Tongue (tissue), 3 donors: ENCODE data around the gene P3H2. TPM values are rescaled to one million over a fixed set of nuclear protein-coding genes. Genes with fewer than 3 reads are reported as not detected.

Source experiments
- DNase-seq: peaks from one replicate; pipeline ENCODE4 v3.0.0-alpha.2; 2015
- small RNA-seq: library from RNA; depleted of rRNA; stranded (forward); fragments of <200 nt; gene quantifications from one replicate; pipeline ENCODE3, GENCODE V24; 2014; ENCODE audit warnings: low replicate concordance
- total RNA-seq: library from RNA; depleted of rRNA; stranded (reverse); fragments of >200 nt; gene quantifications from one replicate; pipeline ENCODE4 v1.2.3, GENCODE V29; 2014

Gene P3H2
- total RNA-seq, 1 donor from 2014 or later = 33.1 TPM

DNA sequence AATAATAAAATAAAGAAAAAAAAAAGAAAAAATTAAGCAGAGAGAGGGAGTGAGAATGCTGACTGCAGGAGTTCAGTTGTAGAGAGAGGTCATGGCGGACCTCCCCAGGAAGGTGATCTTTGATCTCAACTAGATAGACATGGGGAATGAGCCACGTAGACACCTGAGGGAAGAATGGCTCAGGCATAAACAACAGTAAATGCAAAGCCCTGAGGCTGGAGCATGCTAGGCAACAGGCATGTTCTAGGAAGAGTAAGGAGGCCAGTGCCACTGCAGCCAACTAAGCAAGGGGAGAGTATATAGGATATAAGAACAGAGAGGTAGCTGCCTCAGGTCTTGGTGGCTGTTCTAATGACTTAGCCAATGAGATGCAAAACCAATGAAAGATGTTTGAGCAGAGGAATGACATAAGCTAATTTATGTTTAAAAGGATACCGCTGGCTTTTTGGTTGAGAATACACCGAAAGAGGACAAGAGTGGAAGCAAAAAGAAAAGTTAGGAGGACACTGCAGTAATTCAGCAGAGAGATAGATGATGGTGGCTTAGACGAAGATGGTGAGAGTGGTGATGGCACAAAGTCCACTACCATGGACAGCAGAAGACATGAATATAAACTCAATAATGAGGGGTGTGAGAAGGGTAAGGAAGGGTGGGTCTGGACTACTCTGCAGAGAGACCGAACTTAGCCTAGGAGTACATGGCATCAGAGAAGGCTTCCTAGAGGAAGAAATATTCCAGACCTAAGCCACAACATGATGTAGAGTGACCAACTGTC, 174.6 kb downstream of the P3H2 start:
- no peak for DNase-seq

DNA sequence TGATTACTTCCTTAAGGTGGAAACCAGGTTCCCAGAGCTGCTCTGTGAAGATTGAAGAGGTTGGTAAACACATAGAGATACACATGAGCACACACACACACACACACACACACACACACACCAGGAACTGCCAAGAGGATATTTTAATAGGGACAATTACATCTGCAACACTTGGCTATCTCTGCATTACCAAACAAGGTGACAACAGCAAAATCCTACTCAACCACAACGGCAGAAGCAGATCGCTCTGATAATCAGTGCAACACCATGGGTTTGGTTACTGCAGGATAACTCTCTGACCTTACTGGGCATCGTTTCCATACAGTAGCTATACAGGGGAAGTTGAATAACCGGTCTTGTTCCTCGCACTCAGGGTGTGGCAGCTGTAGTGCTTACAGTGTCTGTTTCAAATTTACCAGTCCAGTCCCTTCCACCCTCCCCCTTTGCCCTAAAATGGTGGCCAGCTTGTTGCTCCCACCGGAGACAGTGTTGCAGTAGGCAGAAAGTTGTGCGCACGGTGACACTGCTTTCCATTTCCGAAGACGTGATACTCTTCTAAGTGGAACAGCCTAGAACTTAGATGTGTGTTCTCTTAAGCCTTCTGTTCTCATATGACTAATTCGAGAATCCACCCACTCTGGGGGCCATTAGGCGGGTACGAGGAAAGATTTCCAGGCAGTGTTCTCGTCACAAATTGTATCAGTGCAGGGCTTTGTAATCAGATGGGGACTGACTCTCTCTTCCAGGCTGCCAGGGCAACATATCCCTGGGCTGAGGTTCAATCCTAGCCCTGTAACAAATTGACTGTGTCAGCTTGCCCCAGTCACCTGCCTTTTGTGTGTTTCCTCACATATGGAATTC, 176.2 kb downstream of the P3H2 start:
- peak; percentile 20 for DNase-seq

DNA sequence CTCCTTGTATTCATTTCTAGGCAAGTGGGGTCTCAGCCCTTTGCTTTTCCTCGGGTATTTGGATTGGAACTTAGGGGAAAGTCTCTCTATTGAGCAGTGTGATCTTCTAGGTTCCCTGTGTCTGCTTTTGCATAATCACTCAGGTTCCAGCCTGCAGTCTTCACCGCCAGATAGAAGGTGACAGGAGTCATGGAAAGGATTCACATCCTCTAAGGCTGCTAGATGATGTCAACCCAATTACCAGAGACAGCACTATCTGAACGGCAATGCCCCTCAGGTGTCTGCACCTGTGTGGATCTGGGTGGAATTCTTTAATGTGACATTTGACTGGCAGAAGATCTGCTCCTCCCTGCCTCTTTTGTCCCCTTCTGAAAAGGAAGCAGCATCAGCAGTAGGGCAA, 177.7 kb downstream of the P3H2 start:
- no peak for DNase-seq

DNA sequence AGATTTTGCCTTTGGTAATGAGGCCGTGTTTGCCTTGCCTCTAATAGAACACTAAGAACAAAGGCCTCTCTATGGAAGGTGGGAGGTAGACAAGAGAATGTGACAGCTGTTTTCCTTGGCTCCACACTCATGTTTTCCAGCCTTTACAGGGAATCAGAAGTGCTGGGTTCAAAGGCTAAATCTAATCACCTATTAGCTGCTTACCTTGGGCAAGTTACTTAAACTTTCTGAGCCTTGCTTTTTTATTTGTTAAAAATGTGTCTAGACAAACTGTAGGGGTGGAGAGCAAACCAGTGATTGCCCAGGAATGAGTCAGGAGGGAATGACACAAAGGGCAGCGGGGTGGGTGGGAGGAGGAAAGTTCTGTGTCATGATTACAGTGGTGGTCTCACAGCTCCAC, 179.0 kb downstream of the P3H2 start:
- no peak for DNase-seq

DNA sequence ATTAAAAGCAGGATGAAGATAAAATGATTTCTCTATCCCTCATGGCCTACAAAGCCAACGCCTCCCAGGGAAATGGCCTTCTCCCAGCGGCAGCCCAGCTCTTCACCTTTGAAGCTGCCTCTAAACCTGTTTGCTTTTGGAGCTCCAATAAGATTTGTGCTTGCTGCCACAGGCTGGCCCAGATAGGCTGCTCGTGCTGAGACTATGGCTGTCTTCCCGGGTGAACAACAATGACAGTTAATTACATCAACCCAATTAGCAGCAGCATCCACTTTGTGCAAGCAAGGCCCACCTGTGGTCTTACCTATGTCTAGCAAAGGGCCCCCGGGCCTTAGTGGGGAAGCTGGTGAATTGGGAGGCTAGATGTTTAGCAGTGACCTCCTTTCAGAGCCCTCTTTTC, 179.6 kb downstream of the P3H2 start:
- no peak for DNase-seq

DNA sequence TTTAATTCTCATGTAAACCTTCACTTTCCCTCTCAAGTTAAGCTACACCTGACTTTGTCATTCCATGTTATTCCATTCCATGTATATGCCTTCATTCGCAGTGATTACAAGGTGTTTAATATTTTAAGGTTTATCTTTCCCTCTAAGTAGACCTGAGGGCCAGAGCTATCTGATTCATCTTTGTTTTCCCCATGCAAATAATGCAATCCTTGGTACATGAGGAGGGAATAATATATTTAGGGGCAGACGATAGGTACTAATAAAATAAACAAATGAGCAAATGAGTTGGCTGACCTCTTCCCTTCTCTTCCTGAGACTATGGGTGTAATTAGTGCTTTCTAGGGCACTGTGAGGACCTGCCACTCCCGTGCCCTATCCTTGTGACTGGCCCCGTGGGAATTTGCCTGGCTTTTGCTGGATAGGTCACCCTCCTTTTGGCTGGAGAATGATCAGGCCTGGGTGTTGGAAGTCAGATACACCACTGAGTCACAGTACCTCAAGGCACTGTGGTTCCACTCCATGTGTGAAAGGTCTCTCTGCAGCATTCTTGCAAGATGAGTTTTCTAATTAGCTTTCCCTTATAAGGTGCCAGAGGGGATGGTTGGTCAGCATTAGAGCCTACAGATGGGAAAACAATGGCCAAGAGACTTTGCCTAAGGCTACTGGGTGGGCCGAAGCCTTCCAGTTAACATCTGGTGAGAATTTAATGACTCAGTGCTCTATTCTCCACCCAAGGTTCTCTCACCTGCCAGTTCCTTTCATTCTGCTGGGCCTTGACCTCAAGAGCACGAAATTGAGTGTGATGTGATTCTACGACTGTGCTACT, 183.2 kb downstream of the P3H2 start:
- DNase-seq = no peak

DNA sequence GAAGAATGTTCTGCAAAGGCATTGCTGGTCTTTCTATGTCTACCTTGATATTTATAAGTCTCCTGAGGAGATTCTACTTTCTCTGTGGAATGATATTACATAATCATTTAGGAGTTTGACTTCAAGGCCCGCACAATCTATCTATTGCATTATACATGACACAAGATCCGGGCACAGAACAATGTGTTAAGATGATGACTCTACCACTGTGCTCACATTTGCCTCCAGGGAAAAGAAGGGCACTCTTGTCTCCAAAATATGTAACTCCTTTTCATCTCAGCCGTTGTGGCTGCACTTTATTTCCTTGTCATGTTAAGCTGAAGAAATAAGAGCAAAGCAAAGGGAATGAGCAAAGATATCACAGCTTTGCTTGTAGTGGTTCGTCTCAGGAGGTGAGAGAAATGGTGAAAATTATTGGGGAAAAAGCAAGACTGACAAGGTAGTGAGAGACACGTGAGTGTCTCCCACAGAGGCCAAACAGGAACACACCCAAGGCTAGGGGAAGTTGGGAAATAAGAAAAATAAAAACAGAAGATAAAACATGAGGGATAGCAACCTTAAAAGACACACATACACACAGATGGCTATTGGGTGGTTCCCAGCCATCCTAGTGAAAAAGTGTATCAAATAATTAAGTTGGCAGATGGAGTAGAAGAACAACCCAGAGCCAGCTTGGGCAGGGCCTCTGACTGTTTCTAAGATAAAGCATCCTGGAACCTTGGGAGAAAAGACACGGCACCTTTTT, 184.3 kb downstream of the P3H2 start:
- no peak for DNase-seq

DNA sequence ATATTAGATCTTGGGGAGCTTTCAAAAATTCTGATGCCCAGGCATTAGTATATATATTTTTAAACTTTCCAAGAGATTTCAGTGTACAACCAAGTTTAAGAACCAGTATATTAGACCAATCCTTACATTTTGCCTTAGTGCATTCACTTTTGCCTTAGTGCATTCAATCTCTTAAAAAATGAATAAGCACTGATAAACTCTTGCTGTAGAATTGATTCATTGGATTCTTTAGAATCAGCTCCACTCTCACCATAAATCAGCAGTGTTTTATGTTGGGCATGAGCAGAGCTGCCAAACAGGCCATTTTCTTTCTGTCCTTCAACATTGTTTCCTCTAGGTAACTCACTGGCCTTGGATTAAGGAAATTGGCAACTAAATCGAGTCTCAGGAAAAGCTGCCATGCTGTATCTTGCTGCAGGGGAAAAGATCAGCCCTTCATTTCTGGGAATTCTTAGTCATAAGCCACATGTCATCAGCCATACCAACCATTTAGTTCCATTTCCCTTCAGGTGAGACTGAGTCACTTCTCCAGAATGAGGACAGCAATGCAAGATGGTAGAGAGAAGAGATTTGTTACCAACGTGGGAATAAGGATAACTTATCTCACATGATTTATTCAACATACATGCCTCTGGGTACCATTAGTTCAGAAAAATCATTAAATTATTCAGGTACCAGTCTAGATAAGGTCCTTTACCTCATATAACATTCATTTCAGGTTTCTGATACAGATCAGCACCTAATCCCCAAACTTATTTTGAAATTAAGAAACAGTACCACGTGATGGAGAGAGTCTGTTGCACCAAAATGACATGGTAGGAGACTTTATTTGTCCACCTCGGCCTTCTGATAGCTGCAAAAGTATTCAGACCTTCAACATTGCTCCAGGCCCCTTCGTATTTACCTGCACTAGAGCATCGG, 192.5 kb downstream of the P3H2 start:
- DNase-seq = no peak

DNA sequence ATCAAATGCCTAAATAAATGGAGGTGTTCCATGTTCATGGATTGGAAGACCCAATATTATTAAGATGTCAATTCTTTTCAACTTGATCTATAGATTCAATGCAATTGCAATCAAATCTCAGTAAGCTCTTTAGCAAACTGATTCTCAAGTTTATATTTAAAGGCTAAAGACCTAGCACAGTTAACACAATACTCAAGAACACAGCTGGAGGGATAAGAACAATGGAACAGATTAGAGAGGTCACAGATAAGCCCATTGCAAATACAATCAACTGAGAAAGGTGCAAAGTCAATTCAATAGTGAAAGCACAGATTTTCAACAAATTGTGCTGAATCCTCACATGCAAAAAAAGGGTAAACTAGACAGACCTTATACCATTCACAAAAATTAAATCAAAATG, 198.9 kb downstream of the P3H2 start:
- no peak for DNase-seq

DNA sequence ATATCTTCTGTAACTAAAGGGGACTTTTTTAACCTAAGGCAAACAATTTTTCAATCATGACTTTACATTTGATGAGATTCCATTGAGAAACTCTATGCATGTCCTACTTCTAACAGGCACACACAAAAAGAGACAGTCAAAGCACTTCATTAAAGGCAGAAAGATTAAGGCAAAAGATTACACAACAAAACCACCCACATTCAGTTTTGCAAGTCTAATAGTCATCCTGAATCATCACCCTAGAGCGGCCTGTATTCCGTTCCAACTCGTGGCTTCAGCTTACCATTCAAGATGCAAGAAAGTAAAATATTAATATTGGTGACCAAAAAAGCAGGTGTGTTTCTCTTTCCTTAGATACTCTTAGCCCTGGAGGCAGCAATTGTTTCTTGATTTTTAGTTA, 205.9 kb downstream of the P3H2 start:
- no peak for DNase-seq

DNA sequence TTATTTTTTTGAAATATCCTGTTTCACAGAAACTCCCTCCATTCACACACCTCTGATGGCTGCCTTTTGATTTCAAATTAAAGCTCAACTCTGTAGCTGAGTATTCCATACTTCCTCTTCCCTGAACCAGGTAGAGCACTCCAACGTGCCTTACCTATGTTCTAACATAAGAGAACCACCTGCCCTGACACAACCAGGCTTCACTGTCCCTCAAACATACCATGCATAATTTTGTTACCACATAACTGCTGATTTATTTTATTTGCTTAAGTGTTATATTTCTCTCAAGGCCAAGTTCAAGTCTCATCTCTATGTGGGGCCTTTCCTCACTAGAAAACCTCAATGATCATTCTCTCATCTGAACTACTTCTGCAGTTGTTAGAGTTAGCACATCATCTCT, 209.7 kb downstream of the P3H2 start:
- no peak for DNase-seq

DNA sequence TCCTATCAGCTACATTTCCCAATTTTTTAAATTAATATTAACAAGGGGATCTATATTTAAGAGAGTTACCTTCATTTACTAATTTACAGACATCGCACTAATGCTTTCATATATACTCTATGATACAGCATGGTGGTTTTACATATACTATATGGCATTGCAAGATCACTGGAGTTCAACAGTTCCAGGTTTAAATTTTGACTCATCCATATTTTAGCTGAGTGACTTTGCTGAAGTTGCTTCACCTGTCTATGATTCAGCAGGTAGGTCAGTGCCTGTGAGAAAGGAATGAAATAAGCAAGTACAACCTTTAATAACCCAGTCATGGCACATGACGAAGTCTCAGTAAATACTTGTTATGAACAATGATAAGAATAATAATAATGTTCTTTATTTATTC, 211.1 kb downstream of the P3H2 start:
- DNase-seq = no peak

DNA sequence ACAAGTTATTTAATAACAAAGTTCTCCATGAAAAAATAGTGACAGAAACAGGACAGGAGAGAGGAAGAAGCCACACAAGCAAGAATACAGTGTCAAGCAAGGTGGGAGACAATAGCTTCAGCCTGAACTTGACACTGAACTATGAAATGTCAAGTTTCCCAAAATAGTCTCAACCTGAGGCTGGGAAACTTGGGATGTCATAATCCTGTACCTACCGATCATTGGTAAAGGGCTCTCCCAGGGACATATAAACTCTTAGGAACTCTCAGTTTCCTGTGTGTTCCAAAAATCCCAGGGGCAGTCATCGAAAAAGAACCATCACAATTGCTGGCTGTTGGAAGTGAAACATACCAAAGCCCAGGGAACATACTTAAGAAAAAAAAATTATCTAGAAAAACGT, 211.6 kb downstream of the P3H2 start:
- DNase-seq = no peak

DNA sequence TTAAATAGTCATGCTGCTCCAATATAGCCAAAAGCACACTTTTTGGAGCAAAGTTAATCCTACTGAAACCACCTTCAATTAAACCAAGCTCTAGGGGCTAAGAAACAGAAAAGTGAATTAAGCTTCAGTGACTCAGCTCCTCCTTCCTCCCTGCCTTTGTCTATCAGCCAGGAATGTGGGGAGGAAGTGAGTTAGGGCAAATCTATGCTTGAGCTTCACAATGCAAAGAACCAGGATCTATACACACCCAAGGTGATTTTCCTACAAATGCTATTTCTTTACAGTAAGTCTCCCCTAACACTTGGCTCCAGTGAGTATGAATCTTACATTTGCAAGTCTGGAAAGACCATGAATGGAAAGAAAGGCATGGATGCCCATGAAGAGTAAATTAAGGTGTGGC, 212.1 kb downstream of the P3H2 start:
- no peak for DNase-seq

DNA sequence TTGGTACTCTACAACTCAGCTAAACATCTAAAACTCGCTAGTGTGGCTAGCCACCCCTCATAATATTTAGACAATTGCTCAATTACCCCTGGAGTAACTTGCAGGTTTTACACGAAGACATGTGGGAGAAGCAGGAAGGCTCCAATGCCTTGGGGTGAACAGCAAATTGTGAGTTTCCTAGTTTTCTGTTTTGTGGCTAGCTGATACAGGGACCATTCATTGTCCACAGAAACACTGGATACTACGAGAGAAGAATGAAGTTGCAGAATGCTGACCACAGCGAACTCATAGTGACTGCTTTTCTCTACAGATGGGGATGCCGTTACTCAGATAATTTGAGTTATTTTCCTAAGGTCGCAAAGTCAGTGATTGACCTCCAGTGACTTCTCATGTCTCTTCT, 212.9 kb downstream of the P3H2 start:
- no peak for DNase-seq

Small RNA genes lying within 50 kb of the gene (small RNA-seq; reads per million reads assigned to genes)
- gene RNU6-1109P = not detected

Other genes starting within 250 kb of the P3H2 start
- 17.7 TPM for gene CLDN1, start 201.5 kb upstream of the P3H2 start, total RNA-seq